SK-N-SH (cell line): ENCODE measurements around the gene BNIP2. TPM values are rescaled to one million over a fixed set of nuclear protein-coding genes. Genes with fewer than 3 reads are reported as not detected.

Source experiments
- CTCF ChIA-PET: fragments of 300-600, 350-600 bp; formaldehyde crosslinking; extraction: SDS; loops from one replicate; lab custom pipeline; 2021; lab: Yijun Ruan, JAX
- POLR2A ChIA-PET: fragments of 350-600 bp; sonication (Branson Sonifier 250); formaldehyde crosslinking; extraction: SDS; loops from one replicate; lab custom pipeline; 2020; ENCODE audit warnings: antibody characterized with exemption, inconsistent platforms; lab: Yijun Ruan, JAX
- DNase-seq: peaks from one replicate; pipeline ENCODE4 v3.0.0; 2012
- H2AFZ ChIP-seq: fragments of 200-600 bp; sonication (generic); 2 replicates; pipeline ENCODE4 v1.8.1; 2016; ENCODE audit warnings: antibody characterized with exemption, mild to moderate bottlenecking, low read depth
- H3F3A ChIP-seq: fragments of 200-600 bp; sonication (generic); replicated peaks from 2 replicates; pipeline ENCODE3; 2016; ENCODE audit warnings: antibody characterized with exemption, mild to moderate bottlenecking; ENCODE audit not compliant: insufficient read depth
- H3K27ac ChIP-seq, 2 experiments: fragments of 200-500 bp in 1 of 2; fragments of 200-600 bp in 1 of 2; sonication (Bioruptor generic) in 1 of 2; sonication (generic), shearing (Covaris generic) in 1 of 2; 2 replicates each; pipeline versions ENCODE4 v1.5.1 to v1.6.1; 2014 to 2016; ENCODE audit warnings: low read depth in 2 of 2, inconsistent platforms in 1 of 2, low read length in 1 of 2, mild to moderate bottlenecking in 1 of 2, mixed read lengths in 1 of 2
- H3K27me3 ChIP-seq: fragments of 200-600 bp; sonication (generic), shearing (Covaris generic); 2 replicates; pipeline ENCODE4 v1.6.1; 2016; ENCODE audit warnings: mixed run types; ENCODE audit not compliant: insufficient read depth
- H3K36me3 ChIP-seq, 2 experiments: fragments of 200-500 bp in 1 of 2; fragments of 200-600 bp in 1 of 2; sonication (Bioruptor generic) in 1 of 2; sonication (generic) in 1 of 2; replicated peaks in 1 of 2; 2 replicates each; pipeline versions ENCODE3 to v1.5.1; 2014 to 2016; ENCODE audit warnings: low read length in 1 of 2, mild to moderate bottlenecking in 1 of 2; ENCODE audit not compliant: insufficient read depth in 2 of 2, control insufficient read depth in 1 of 2
- H3K4me1 ChIP-seq, 2 experiments: fragments of 200-500 bp in 1 of 2; fragments of 200-600 bp in 1 of 2; sonication (Bioruptor generic) in 1 of 2; sonication (generic), shearing (Covaris generic) in 1 of 2; 2 replicates each; pipeline versions ENCODE4 v1.5.1 to v1.6.1; 2014 to 2016; ENCODE audit warnings: low read depth in 1 of 2, low read length in 1 of 2, mixed run types in 1 of 2; ENCODE audit not compliant: insufficient read depth in 2 of 2, control insufficient read depth in 1 of 2
- H3K4me2 ChIP-seq: fragments of 200-600 bp; sonication (generic), shearing (Covaris generic); 2 replicates; pipeline ENCODE4 v1.6.1; 2017; ENCODE audit warnings: mixed run types
- H3K4me3 ChIP-seq, 2 experiments: fragments of 200-500 bp in 1 of 2; fragments of 200-600 bp in 1 of 2; sonication (Bioruptor generic) in 1 of 2; sonication (generic), shearing (Covaris generic) in 1 of 2; 2 replicates each; pipeline versions ENCODE4 v1.5.1 to v1.8.1; 2014 to 2016; ENCODE audit warnings: low read depth in 2 of 2, inconsistent platforms in 1 of 2, low read length in 1 of 2, mild to moderate bottlenecking in 1 of 2, mixed read lengths in 1 of 2, moderate library complexity in 1 of 2
- H3K79me2 ChIP-seq: fragments of 200-600 bp; sonication (generic); 2 replicates; pipeline ENCODE4 v1.8.1; 2017; ENCODE audit warnings: mild to moderate bottlenecking; ENCODE audit not compliant: insufficient read depth
- H3K9ac ChIP-seq: fragments of 200-600 bp; sonication (generic); 2 replicates; pipeline ENCODE4 v1.6.1; 2017; ENCODE audit warnings: mixed run types
- H3K9me2 ChIP-seq: fragments of 200-600 bp; sonication (generic); 2 replicates; pipeline ENCODE4 v1.6.1; 2017; ENCODE audit warnings: mixed run types
- H3K9me3 ChIP-seq: fragments of 200-600 bp; sonication (generic); 2 replicates; pipeline ENCODE4 v1.6.1; 2017; ENCODE audit warnings: mixed run types, mild to moderate bottlenecking, moderate library complexity
- H4K20me1 ChIP-seq: fragments of 200-600 bp; sonication (generic); 2 replicates; pipeline ENCODE4 v1.6.1; 2017; ENCODE audit warnings: mild to moderate bottlenecking, mixed run types; ENCODE audit not compliant: insufficient read depth
- ELF1 ChIP-seq: IDR thresholded peaks from 2 replicates; pipeline ENCODE4 v1.4.0; 2012
- EP300 ChIP-seq, 2 experiments: IDR thresholded peaks; 2 replicates each; pipeline versions ENCODE4 v1.4.0 to v1.6.1; 2012; ENCODE audit warnings: borderline replicate concordance in 1 of 2, low read depth in 1 of 2, low read length in 1 of 2
- FOSL2 ChIP-seq: IDR thresholded peaks from 2 replicates; pipeline ENCODE4 v1.4.0; 2012; ENCODE audit warnings: low read depth, mild to moderate bottlenecking, moderate library complexity, borderline replicate concordance
- FOXJ3 ChIP-seq: sonication (generic); formaldehyde crosslinking; IDR thresholded peaks from 2 replicates; pipeline ENCODE4 v1.5.1; 2020; ENCODE audit warnings: mild to moderate bottlenecking, missing genetic modification reagents
- FOXM1 ChIP-seq: IDR thresholded peaks from 2 replicates; pipeline ENCODE4 v1.4.0; 2012; ENCODE audit warnings: low read depth, mild to moderate bottlenecking
- GABPA ChIP-seq: IDR thresholded peaks from 2 replicates; pipeline ENCODE4 v1.4.0; 2012; ENCODE audit warnings: low read depth, mild to moderate bottlenecking
- GATA2 ChIP-seq: sonication (generic); formaldehyde crosslinking; IDR thresholded peaks from 2 replicates; pipeline ENCODE4 v1.5.0; 2020; ENCODE audit warnings: mild to moderate bottlenecking, missing genetic modification reagents
- JUND ChIP-seq: IDR thresholded peaks from 2 replicates; pipeline ENCODE4 v1.4.0; 2012
- MEF2A ChIP-seq: IDR thresholded peaks from 2 replicates; pipeline ENCODE4 v1.4.0; 2012; ENCODE audit warnings: low read depth, borderline replicate concordance
- MXI1 ChIP-seq: IDR thresholded peaks from 2 replicates; pipeline ENCODE4 v1.6.1; 2012; ENCODE audit warnings: mild to moderate bottlenecking, low read depth, low read length, improper control_type of control experiment
- NRF1 ChIP-seq: IDR thresholded peaks from 2 replicates; pipeline ENCODE4 v1.6.1; 2012; ENCODE audit warnings: low read depth, mild to moderate bottlenecking, low read length
- POLR2AphosphoS5 ChIP-seq: IDR thresholded peaks from 2 replicates; pipeline ENCODE4 v1.6.1; 2012; ENCODE audit warnings: low read depth, low read length
- RCOR1 ChIP-seq: fragments of 150-350 bp; IDR thresholded peaks from 2 replicates; pipeline ENCODE4 v1.6.1; 2017; ENCODE audit warnings: antibody characterized with exemption, low read length
- SMC3 ChIP-seq: IDR thresholded peaks from 2 replicates; pipeline ENCODE4 v1.6.1; 2012; ENCODE audit warnings: low read depth, low read length, improper control_type of control experiment
- TAF1 ChIP-seq: IDR thresholded peaks from 2 replicates; pipeline ENCODE4 v1.6.1; 2012; ENCODE audit warnings: low read depth, mild to moderate bottlenecking, low read length, moderate library complexity, borderline replicate concordance
- TCF12 ChIP-seq: IDR thresholded peaks from 2 replicates; pipeline ENCODE4 v1.4.0; 2012
- YY1 ChIP-seq: IDR thresholded peaks from 2 replicates; pipeline ENCODE4 v1.4.0; 2012; ENCODE audit warnings: low read depth, mild to moderate bottlenecking
- WGBS: methylation state at CpG from one replicate; pipeline ENCODE4 v1.1.6; 2017; ENCODE audit warnings: low lambda C conversion rate; 5-methylcytosine and 5-hydroxymethylcytosine counted together
- polyA plus RNA-seq, 3 experiments: library from polyadenylated mRNA; depleted of rRNA; stranded (reverse); fragments of >200 nt; gene quantifications; 2 replicates each; pipeline ENCODE4 v1.2.3, GENCODE V29; 2012
- TF ChIP-seq, protein P1 (sequence below): IDR thresholded peaks from 2 replicates; pipeline ENCODE4; 2012
- TF ChIP-seq, protein P2 (sequence below): IDR thresholded peaks from 2 replicates; pipeline ENCODE4 v1.4.0; 2012; ENCODE audit warnings: low read depth, borderline replicate concordance
- TF ChIP-seq, protein P3 (sequence below): fragments of 150-350 bp; IDR thresholded peaks from 2 replicates; pipeline ENCODE4 v1.6.1; 2016; ENCODE audit warnings: mild to moderate bottlenecking, low read depth, low read length
- TF ChIP-seq, protein P4 (sequence below): fragments of 200-600 bp; sonication (generic); IDR thresholded peaks from 2 replicates; pipeline ENCODE4 v1.6.1; 2017; ENCODE audit warnings: antibody characterized with exemption, mild to moderate bottlenecking, moderate library complexity
- TF ChIP-seq, protein P5 (sequence below): fragments of 150-350 bp; IDR thresholded peaks from 2 replicates; pipeline ENCODE4 v1.6.1; 2017; ENCODE audit warnings: antibody characterized with exemption, low read length, low read depth, borderline replicate concordance
- TF ChIP-seq, protein P6 (sequence below): IDR thresholded peaks from 2 replicates; pipeline ENCODE4 v1.6.1; 2012; ENCODE audit warnings: mild to moderate bottlenecking, low read depth, low read length, moderate library complexity

BNIP2 gene
- polyA plus RNA-seq, 1 of the 3 experiments (the other 2 are of a cell fraction): 67.7 TPM

DNA sequence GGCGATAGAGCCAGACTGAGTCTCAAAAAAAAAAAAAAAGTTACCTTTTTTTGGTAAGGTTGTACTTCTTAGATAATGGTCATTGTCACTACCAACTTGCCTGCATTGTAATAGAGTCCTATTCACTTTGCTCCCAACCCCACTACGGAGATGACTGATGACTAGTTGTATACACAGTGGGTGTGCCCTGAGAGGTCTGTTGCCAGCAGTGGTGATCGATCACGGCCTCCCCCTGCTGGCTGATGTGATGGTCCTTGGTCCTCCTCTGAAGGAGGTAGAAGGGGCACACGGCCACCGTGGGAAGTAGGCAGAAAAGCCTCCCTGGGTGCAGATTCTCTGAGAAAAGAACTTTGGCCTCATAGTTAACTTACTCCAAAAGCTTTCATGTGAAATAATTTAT is 66.8 kb downstream of the BNIP2 start (continued):
- TF ChIP-seq FOSL2 (no peak), YY1 (no peak), SMC3 (peak; percentile 48), TAF1 (no peak), FOXM1 (no peak), RCOR1 (no peak), TCF12 (no peak), ELF1 (no peak), GABPA (no peak), POLR2AphosphoS5 (no peak)
- TF ChIP-seq, protein P1, sequence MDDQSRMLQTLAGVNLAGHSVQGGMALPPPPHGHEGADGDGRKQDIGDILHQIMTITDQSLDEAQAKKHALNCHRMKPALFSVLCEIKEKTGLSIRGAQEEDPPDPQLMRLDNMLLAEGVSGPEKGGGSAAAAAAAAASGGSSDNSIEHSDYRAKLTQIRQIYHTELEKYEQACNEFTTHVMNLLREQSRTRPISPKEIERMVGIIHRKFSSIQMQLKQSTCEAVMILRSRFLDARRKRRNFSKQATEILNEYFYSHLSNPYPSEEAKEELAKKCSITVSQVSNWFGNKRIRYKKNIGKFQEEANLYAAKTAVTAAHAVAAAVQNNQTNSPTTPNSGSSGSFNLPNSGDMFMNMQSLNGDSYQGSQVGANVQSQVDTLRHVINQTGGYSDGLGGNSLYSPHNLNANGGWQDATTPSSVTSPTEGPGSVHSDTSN: no peak

DNA sequence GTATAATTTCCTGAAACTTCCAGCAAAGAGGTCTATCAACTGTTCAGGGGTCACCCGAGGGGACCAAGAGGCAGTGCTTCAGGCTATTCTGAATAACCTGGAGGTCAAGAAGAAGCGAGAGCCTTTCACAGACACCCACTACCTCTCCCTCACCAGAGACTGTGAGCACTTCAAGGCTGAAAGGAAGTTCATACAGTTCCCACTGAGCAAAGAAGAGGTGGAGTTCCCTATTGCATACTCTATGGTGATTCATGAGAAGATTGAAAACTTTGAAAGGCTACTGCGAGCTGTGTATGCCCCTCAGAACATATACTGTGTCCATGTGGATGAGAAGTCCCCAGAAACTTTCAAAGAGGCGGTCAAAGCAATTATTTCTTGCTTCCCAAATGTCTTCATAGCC is 70.7 kb downstream of the BNIP2 start:
- TF ChIP-seq, protein P2, sequence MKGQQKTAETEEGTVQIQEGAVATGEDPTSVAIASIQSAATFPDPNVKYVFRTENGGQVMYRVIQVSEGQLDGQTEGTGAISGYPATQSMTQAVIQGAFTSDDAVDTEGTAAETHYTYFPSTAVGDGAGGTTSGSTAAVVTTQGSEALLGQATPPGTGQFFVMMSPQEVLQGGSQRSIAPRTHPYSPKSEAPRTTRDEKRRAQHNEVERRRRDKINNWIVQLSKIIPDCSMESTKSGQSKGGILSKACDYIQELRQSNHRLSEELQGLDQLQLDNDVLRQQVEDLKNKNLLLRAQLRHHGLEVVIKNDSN: no peak
- TF ChIP-seq JUND: no peak
- no peak for TF ChIP-seq MXI1
- no peak for TF ChIP-seq FOXJ3 (CRISPR knock-in tag)
- TF ChIP-seq GATA2 (CRISPR knock-in tag): no peak
- TF ChIP-seq RCOR1: no peak
- TF ChIP-seq MEF2A: no peak
- no peak for TF ChIP-seq YY1
- no peak for TF ChIP-seq POLR2AphosphoS5
- TF ChIP-seq ELF1: no peak
- TF ChIP-seq, protein P3, sequence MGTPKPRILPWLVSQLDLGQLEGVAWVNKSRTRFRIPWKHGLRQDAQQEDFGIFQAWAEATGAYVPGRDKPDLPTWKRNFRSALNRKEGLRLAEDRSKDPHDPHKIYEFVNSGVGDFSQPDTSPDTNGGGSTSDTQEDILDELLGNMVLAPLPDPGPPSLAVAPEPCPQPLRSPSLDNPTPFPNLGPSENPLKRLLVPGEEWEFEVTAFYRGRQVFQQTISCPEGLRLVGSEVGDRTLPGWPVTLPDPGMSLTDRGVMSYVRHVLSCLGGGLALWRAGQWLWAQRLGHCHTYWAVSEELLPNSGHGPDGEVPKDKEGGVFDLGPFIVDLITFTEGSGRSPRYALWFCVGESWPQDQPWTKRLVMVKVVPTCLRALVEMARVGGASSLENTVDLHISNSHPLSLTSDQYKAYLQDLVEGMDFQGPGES: no peak
- TF ChIP-seq, protein P4, sequence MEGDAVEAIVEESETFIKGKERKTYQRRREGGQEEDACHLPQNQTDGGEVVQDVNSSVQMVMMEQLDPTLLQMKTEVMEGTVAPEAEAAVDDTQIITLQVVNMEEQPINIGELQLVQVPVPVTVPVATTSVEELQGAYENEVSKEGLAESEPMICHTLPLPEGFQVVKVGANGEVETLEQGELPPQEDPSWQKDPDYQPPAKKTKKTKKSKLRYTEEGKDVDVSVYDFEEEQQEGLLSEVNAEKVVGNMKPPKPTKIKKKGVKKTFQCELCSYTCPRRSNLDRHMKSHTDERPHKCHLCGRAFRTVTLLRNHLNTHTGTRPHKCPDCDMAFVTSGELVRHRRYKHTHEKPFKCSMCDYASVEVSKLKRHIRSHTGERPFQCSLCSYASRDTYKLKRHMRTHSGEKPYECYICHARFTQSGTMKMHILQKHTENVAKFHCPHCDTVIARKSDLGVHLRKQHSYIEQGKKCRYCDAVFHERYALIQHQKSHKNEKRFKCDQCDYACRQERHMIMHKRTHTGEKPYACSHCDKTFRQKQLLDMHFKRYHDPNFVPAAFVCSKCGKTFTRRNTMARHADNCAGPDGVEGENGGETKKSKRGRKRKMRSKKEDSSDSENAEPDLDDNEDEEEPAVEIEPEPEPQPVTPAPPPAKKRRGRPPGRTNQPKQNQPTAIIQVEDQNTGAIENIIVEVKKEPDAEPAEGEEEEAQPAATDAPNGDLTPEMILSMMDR: no peak
- no peak for TF ChIP-seq TCF12
- no peak for TF ChIP-seq EP300 (IDR thresholded peaks at IDR 0.05; ENCODE audit: borderline replicate concordance in 1 of 2, low read depth in 1 of 2, low read length in 1 of 2)
- no peak for TF ChIP-seq FOXM1
- TF ChIP-seq, protein P5, sequence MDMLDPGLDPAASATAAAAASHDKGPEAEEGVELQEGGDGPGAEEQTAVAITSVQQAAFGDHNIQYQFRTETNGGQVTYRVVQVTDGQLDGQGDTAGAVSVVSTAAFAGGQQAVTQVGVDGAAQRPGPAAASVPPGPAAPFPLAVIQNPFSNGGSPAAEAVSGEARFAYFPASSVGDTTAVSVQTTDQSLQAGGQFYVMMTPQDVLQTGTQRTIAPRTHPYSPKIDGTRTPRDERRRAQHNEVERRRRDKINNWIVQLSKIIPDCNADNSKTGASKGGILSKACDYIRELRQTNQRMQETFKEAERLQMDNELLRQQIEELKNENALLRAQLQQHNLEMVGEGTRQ: no peak
- TF ChIP-seq, protein P6, sequence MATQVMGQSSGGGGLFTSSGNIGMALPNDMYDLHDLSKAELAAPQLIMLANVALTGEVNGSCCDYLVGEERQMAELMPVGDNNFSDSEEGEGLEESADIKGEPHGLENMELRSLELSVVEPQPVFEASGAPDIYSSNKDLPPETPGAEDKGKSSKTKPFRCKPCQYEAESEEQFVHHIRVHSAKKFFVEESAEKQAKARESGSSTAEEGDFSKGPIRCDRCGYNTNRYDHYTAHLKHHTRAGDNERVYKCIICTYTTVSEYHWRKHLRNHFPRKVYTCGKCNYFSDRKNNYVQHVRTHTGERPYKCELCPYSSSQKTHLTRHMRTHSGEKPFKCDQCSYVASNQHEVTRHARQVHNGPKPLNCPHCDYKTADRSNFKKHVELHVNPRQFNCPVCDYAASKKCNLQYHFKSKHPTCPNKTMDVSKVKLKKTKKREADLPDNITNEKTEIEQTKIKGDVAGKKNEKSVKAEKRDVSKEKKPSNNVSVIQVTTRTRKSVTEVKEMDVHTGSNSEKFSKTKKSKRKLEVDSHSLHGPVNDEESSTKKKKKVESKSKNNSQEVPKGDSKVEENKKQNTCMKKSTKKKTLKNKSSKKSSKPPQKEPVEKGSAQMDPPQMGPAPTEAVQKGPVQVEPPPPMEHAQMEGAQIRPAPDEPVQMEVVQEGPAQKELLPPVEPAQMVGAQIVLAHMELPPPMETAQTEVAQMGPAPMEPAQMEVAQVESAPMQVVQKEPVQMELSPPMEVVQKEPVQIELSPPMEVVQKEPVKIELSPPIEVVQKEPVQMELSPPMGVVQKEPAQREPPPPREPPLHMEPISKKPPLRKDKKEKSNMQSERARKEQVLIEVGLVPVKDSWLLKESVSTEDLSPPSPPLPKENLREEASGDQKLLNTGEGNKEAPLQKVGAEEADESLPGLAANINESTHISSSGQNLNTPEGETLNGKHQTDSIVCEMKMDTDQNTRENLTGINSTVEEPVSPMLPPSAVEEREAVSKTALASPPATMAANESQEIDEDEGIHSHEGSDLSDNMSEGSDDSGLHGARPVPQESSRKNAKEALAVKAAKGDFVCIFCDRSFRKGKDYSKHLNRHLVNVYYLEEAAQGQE: no peak
- TF ChIP-seq FOSL2: no peak
- TF ChIP-seq NRF1: no peak
- no peaks in the 10 kb centered on the region for H3K4me1 ChIP-seq
- H3K79me2 ChIP-seq: no peaks in the 10 kb centered on the region
- WGBS: 16% methylated on average over 4 of the region's 4 CpGs
- no peaks in the 10 kb centered on the region for H3K9me3 ChIP-seq
- ChIA-PET POLR2A (no interaction called here), CTCF (no interaction called here)
- H3F3A ChIP-seq: no peaks in the 10 kb centered on the region
- no peak overlapping the region for H2AFZ ChIP-seq
- H4K20me1 ChIP-seq: no peaks in the 10 kb centered on the region
- no peaks in the 10 kb centered on the region for H3K36me3 ChIP-seq
- no peaks in the 10 kb centered on the region for H3K9me2 ChIP-seq
- DNase-seq: no peak
- H3K4me2 ChIP-seq: no peak overlapping the region
- peaks cover 23% of the 10 kb centered on the region; the same call in 1 of the 2 replicates for H3K27me3 ChIP-seq
- H3K27ac ChIP-seq: no peak overlapping the region
- H3K9ac ChIP-seq: no peak overlapping the region
- no peak overlapping the region for H3K4me3 ChIP-seq
